IPS-NIHi11 (cell line): ENCODE results near the gene KBTBD2.
"Not testable (repeated sequence)": the region's sequence is repeated elsewhere in the genome, so short reads cannot be mapped to it uniquely, and the experiment has no call there.

Source experiments
- DNase-seq: peaks from one replicate; pipeline ENCODE4 v3.0.0; 2012; ENCODE audit warnings: mixed read lengths, low spot score

The KBTBD2 gene

GRCh38 chr7:32893207-32893524 is 1.6 kb upstream of the KBTBD2 start:
- DNase-seq: no peak

- peak; percentile 33 for DNase-seq
These were observed 1.1 kb upstream of the KBTBD2 start for GRCh38 chr7:32892521-32893206.

- DNase-seq: peak; percentile 87
These were observed 400 bp upstream of the KBTBD2 start for GRCh38 chr7:32891800-32892520.

- DNase-seq: no peak
These were observed 842 bp downstream of the KBTBD2 start for GRCh38 chr7:32890793-32891042.

GRCh38 chr7:32890010-32890792 is 1.4 kb downstream of the KBTBD2 start:
- no peak for DNase-seq

GRCh38 chr7:32888505-32888904 is 3.1 kb downstream of the KBTBD2 start:
- DNase-seq: no peak

GRCh38 chr7:32887395-32887794 is 4.2 kb downstream of the KBTBD2 start:
- no peak for DNase-seq

- no peak for DNase-seq
These were observed 10.2 kb downstream of the KBTBD2 start for GRCh38 chr7:32881074-32881982.

- no peak for DNase-seq
These were observed 12.1 kb downstream of the KBTBD2 start for GRCh38 chr7:32879460-32879859.

- not testable (repeated sequence) for DNase-seq
These were observed 13.5 kb downstream of the KBTBD2 start for GRCh38 chr7:32878023-32878422.

GRCh38 chr7:32872421-32872820 is 19.1 kb downstream of the KBTBD2 start:
- DNase-seq: no peak

- no peak for DNase-seq
These were observed 19.8 kb downstream of the KBTBD2 start for GRCh38 chr7:32871624-32872371.

GRCh38 chr7:32870298-32870697 is 21.3 kb downstream of the KBTBD2 start:
- DNase-seq: no peak

- no peak for DNase-seq
These were observed 21.8 kb downstream of the KBTBD2 start for GRCh38 chr7:32869716-32870115.

GRCh38 chr7:32868116-32868515 is 23.4 kb downstream of the KBTBD2 start:
- DNase-seq: no peak

- no peak for DNase-seq
These were observed 26.0 kb downstream of the KBTBD2 start for GRCh38 chr7:32865448-32866030.

GRCh38 chr7:32863872-32864271 is 27.7 kb downstream of the KBTBD2 start:
- not testable (repeated sequence) for DNase-seq

GRCh38 chr7:32860090-32860489 is 31.5 kb downstream of the KBTBD2 start:
- no peak for DNase-seq

- DNase-seq: no peak
These were observed 32.9 kb downstream of the KBTBD2 start for GRCh38 chr7:32858648-32859047.

GRCh38 chr7:32857063-32857462 is 34.5 kb downstream of the KBTBD2 start:
- not testable (repeated sequence) for DNase-seq
